ENCODE measurements around the gene MYO1E. TPM values are rescaled to one million over a fixed set of nuclear protein-coding genes. Genes with fewer than 3 reads are reported as not detected.

Gene MYO1E
- total and polyA plus RNA-seq, 4 donors = 6.7 to 70.9 (median 21.6) TPM

- no peak for TF ChIP-seq JUND (IDR thresholded peaks at IDR 0.05)
- TF ChIP-seq HNF4G (IDR thresholded peaks at IDR 0.05) = no peak
- TF ChIP-seq HNF4A (conservative IDR thresholded peaks at IDR 0.05) = no peak
- TF ChIP-seq EGR1 (IDR thresholded peaks at IDR 0.05; ENCODE audit: low read depth in 2 of 2) = no peak
- no peak for TF ChIP-seq FOXA1 (IDR thresholded peaks at IDR 0.05)
- TF ChIP-seq SP1 (IDR thresholded peaks at IDR 0.05) = no peak
- TF ChIP-seq TAF1 (conservative IDR thresholded peaks at IDR 0.05) = no peak
- TF ChIP-seq CTCF (IDR thresholded peaks at IDR 0.05; ENCODE audit: low read depth, low read length, missing input control) = no peak
- no peak for TF ChIP-seq GABPA (IDR thresholded peaks at IDR 0.05 in 1 of 2, conservative IDR thresholded peaks at IDR 0.05 in 1 of 2)
- no peak for TF ChIP-seq FOXA2 (IDR thresholded peaks at IDR 0.05)
- no peak for TF ChIP-seq MAX (IDR thresholded peaks at IDR 0.05)
- TF ChIP-seq ZBTB33 (IDR thresholded peaks at IDR 0.05) = no peak
- no peak for TF ChIP-seq NR2F2 (IDR thresholded peaks at IDR 0.05)
- TF ChIP-seq ATF3 (IDR thresholded peaks at IDR 0.05) = no peak
- TF ChIP-seq RXRA (IDR thresholded peaks at IDR 0.05) = no peak
- no peak for TF ChIP-seq REST (IDR thresholded peaks at IDR 0.05)
- no peak for TF ChIP-seq YY1 (IDR thresholded peaks at IDR 0.05)
- WGBS = 80% methylated on average over 3 of the region's 3 CpGs
- no peak for DNase-seq (ENCODE audit: low spot score)
- Histone ChIP-seq H3K36me3 (ENCODE audit: control insufficient read depth in 4 of 4, insufficient read depth in 3 of 4, low read depth in 1 of 4, low read length in 3 of 4) (no peaks in the 10 kb centered on the region), H3K27ac (ENCODE audit: low read depth in 1 of 2, low read length in 2 of 2) (no peak overlapping the region), H3K4me1 (ENCODE audit: control insufficient read depth in 4 of 4, insufficient read depth in 4 of 4, low read length in 3 of 4) (peaks cover 0 to 15% (median 3%) of the 10 kb centered on the region in 4 donors), H3K4me3 (ENCODE audit: low read depth in 1 of 3, low read length in 3 of 3) (no peak overlapping the region), H3K27me3 (ENCODE audit: control insufficient read depth in 4 of 4, insufficient read depth in 4 of 4, low read length in 3 of 4) (no peaks in the 10 kb centered on the region), H3K9me3 (ENCODE audit: control insufficient read depth in 4 of 4, low read length in 3 of 4) (no peaks in the 10 kb centered on the region), H3K9ac (ENCODE audit: low read depth in 1 of 2, low read length in 2 of 2) (no peak overlapping the region)
These were observed 94.6 kb downstream of the MYO1E start for GRCh38 chr15:59278120-59278519.

Data from liver (tissue), 9 donors.